ENCODE measurements around the gene WDR43. TPM values are rescaled to one million over a fixed set of nuclear protein-coding genes. Genes with fewer than 3 reads are reported as not detected.

The WDR43 gene
- total RNA-seq, 1 donor from 2014 or later, result 117 TPM

DNA sequence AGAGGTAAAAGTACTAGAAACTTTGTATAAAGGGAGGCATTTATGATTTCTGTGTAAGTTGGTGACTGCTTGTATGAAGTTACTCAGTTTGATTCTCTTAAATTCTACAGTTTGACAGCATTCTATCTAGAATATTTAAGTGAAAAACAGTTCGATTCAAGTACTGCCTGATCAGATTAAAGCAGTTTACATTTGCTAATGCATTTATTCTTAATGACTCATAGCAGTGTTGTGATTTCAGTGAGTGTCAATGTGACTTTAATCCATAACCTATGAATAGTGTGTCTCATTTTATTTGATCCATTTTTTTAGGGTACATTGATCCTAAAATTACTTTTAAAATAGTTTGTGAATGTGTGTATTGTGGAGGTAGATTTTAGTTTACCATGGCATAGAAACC, 35.7 kb downstream of the WDR43 start:
- TF ChIP-seq CTCF (IDR thresholded peaks at IDR 0.05; ENCODE audit: insufficient read depth, low read length, severe bottlenecking), result no peak
- no peak for DNase-seq (ENCODE audit: low read depth)
- Histone ChIP-seq H3K36me3 (ENCODE audit: control insufficient read depth, insufficient read depth, low read length) (peaks cover 16% of the 10 kb centered on the region), H3K4me3 (ENCODE audit: low read depth, low read length) (no peak overlapping the region), H3K27me3 (ENCODE audit: control insufficient read depth, insufficient read depth, low read length) (no peaks in the 10 kb centered on the region)
- FAIRE-seq, result no peak

GRCh38 chr2:28934769-28935168, 40.3 kb downstream of the WDR43 start:
- no peak for FAIRE-seq
- TF ChIP-seq CTCF (IDR thresholded peaks at IDR 0.05; ENCODE audit: insufficient read depth, low read length, severe bottlenecking), result no peak
- Histone ChIP-seq H3K4me3 (ENCODE audit: low read depth, low read length) (no peak overlapping the region), H3K27me3 (ENCODE audit: control insufficient read depth, insufficient read depth, low read length) (no peaks in the 10 kb centered on the region), H3K36me3 (ENCODE audit: control insufficient read depth, insufficient read depth, low read length) (peaks cover 17% of the 10 kb centered on the region)
- no peak for DNase-seq (ENCODE audit: low read depth)

DNA sequence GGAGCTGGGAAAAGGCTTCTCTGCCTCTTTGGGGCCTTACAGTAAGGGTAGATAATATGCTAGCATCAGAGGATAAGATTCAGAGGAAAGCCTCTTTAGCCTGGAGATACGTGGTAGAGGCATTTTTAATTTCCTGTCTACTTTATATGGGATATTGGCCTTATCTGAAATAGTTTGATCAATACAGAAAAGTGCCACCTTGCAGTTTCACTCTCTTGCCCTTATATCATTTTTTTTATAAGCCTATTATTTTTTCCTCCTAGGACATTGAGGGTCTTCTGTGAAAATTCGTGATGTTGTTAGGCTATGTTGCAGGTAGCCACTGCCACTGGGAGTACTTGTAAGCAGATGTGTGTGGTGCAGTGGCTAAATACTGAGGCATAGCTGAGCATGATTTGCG, 46.5 kb downstream of the WDR43 start:
- FAIRE-seq, result no peak
- TF ChIP-seq CTCF (IDR thresholded peaks at IDR 0.05; ENCODE audit: insufficient read depth, low read length, severe bottlenecking), result no peak
- H3K4me3 ChIP-seq (ENCODE audit: low read depth, low read length), result no peak overlapping the region
- peaks cover 15% of the 10 kb centered on the region for H3K36me3 ChIP-seq (ENCODE audit: control insufficient read depth, insufficient read depth, low read length)
- no peak for DNase-seq (ENCODE audit: low read depth)
- no peaks in the 10 kb centered on the region for H3K27me3 ChIP-seq (ENCODE audit: control insufficient read depth, insufficient read depth, low read length)

- no peak for TF ChIP-seq CTCF (IDR thresholded peaks at IDR 0.05; ENCODE audit: insufficient read depth, low read length, severe bottlenecking)
- no peak for DNase-seq (ENCODE audit: low read depth)
- no peaks in the 10 kb centered on the region for H3K27me3 ChIP-seq (ENCODE audit: control insufficient read depth, insufficient read depth, low read length)
- peaks cover 15% of the 10 kb centered on the region for H3K36me3 ChIP-seq (ENCODE audit: control insufficient read depth, insufficient read depth, low read length)
- H3K4me3 ChIP-seq (ENCODE audit: low read depth, low read length), result no peak overlapping the region
- FAIRE-seq, result peak; percentile 36
Measured at GRCh38 chr2:28944535-28945248, 50.2 kb downstream of the WDR43 start.

GRCh38 chr2:28948160-28948559, 53.7 kb downstream of the WDR43 start:
- Histone ChIP-seq H3K36me3 (ENCODE audit: control insufficient read depth, insufficient read depth, low read length) (peaks cover 8% of the 10 kb centered on the region), H3K4me3 (ENCODE audit: low read depth, low read length) (no peak overlapping the region), H3K27me3 (ENCODE audit: control insufficient read depth, insufficient read depth, low read length) (no peaks in the 10 kb centered on the region)
- TF ChIP-seq CTCF (IDR thresholded peaks at IDR 0.05; ENCODE audit: insufficient read depth, low read length, severe bottlenecking), result no peak
- DNase-seq (ENCODE audit: low read depth) (no peak), FAIRE-seq (no peak)

GRCh38 chr2:28949190-28949589, 54.7 kb downstream of the WDR43 start:
- TF ChIP-seq CTCF (IDR thresholded peaks at IDR 0.05; ENCODE audit: insufficient read depth, low read length, severe bottlenecking), result no peak
- no peak overlapping the region for H3K4me3 ChIP-seq (ENCODE audit: low read depth, low read length)
- H3K36me3 ChIP-seq (ENCODE audit: control insufficient read depth, insufficient read depth, low read length), result peaks cover 6% of the 10 kb centered on the region
- FAIRE-seq (no peak), DNase-seq (ENCODE audit: low read depth) (no peak)
- no peaks in the 10 kb centered on the region for H3K27me3 ChIP-seq (ENCODE audit: control insufficient read depth, insufficient read depth, low read length)

Data from bronchial epithelial cell (primary cell).